HG02884 (cell line): ENCODE results near the gene KCNN3.
"Not testable (repeated sequence)": the region's sequence is repeated elsewhere in the genome, so short reads cannot be mapped to it uniquely, and the experiment has no call there.

Experiments
- ATAC-seq: cut with Tn5 transposase; IDR thresholded peaks from one replicate; pipeline ENCODE4 v1.9.1; 2021; ENCODE audit warnings: mild to moderate bottlenecking, moderate library complexity; ENCODE audit not compliant: unreplicated experiment

KCNN3 gene

DNA sequence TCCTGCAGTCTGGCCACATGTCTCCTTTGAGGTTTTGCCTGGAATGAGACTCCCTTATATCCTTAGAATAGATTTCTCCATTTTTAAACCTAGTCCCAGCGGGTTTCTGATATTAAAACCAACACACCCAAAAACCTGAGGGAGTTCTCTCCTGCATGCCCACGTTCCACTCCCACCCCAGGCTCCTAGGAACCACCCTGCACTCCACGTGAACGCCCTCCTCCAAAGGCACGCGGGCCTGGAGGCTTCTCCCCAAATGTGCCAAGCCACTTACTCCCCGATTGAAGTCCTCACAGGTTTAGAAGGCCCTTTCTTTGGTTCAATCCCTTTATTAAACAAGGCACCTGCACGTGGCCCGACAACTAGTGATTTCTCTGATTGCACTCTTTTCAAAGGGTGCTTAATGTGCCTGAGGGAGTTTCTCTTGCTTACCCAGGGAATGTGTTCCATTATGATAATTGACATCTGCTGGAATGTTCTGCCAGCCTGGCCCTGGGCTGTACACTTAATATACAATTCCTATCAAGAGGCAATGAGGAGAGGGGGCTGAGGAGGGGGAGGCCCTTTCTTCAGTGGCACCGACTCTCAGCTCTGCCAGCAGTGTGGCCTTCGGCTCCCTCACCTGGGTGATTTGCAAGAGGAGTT, 157.8 kb downstream of the KCNN3 start:
- no peak for ATAC-seq

DNA sequence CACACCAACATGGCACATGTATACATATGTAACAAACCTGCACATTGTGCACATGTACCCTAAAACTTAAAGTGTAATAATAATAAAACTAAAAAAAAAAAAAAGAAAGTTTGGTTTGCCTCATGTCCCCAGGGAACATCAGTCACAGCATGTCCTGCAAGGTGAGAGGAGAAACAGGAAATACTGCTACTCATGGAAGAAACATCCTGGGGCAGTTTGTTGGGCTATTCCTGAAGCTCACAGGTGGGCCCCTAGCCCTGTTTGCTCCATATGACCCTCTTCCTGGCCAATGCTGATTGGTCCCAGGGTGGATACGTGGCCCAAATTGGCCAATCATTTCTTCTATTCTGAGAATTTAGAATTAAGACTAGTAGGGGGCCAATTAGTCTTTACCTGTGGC, 158.7 kb downstream of the KCNN3 start:
- ATAC-seq: no peak

DNA sequence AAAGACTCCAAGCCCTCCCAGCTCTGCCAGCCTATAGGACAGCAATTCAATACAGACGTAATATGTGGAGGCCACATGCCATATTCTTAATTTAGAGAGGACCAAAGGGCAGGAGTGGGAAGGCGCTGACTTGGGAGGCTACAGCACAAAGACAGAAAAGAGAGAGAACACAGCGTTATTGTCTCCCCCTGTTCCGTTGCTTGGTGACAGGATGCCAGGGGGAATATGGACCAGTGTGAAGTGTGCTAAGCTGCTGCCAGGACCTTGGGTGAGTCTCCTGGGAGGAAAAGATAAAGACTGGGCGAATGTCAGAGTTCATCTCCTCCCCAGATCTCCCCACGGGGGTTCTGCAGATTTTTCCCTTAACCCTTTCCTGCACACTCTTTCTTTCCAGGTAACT, 160.0 kb downstream of the KCNN3 start:
- no peak for ATAC-seq

GRCh38 chr1:154707901-154708463, 162.1 kb downstream of the KCNN3 start:
- no peak for ATAC-seq

DNA sequence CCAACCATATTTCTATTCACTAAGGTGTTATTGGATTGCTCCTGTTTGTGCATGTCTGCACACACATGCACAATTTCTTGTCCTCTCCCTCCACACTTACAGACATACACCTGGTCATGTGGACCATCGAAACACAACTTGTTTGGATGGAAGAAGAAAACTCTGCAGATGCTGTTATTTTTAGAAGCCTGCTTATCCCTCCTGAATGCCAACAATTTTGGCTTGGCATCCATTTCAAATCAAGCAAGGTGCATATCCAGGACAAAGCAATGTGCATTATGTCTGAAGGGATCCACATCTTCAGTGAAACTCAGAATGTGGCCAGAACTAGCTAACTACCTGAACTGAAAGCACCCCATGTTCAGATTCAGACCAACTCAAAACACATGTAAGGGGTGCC, 163.2 kb downstream of the KCNN3 start:
- no peak for ATAC-seq

DNA sequence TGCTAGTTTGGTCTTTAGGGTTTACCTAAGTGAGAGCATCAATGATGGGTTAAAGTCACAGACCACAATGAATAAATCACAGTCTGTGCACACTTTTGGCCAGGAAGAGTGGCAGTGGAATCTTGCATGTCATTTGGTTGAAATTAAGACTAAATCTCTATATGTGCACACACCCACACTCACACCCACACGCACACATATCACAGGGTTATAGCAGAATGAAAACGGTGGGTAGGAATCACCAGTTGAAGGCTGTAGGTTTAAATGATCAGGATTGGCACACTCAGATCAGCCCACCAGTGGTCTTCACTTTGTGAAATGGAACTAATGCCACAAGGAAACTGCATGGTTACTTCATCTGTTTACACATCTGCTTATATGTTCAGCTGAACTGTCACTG, 164.5 kb downstream of the KCNN3 start:
- ATAC-seq: no peak

GRCh38 chr1:154703170-154703569, 166.9 kb downstream of the KCNN3 start:
- no peak for ATAC-seq

GRCh38 chr1:154698320-154699096, 171.6 kb downstream of the KCNN3 start:
- no peak for ATAC-seq

DNA sequence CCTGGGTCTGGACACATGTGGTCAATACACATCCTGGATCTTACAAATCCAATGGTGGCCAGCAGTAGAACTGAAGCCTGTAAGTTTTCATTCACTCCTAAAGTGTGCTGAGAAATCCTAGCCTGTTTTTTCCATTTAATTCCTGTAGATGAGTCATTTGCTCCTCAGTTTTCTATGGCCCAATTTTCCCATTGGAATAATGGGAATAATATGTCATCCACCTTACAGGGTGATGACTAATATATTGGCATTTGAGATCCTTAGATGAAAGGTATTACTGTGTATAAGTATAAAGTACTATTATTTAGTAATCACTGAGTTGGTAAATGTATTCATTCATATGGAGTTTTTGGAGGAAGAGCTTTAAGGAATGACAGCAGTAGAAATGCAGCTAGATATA, 172.4 kb downstream of the KCNN3 start:
- ATAC-seq: no peak

DNA sequence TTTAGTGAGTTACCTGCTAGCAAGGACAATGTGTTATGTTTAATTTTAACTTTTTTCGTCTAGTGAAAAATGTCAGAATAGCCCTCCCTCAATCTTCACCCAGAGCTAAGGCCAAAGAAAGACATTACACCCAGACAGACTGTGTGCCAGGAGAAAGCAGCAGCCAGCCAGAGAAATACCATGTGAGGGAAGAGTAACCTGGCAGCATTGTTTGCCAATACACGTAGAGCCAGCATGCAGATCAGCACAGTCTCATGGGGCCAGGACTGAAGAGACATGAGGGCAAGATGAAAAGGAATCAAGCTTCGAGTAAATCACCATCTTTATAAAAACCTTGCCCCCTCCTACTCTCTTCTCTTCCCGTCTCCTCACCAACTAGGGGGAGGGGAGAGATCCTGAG, 173.6 kb downstream of the KCNN3 start:
- ATAC-seq: no peak

- no peak for ATAC-seq
Observed at GRCh38 chr1:154695985-154696384, 174.1 kb downstream of the KCNN3 start.

DNA sequence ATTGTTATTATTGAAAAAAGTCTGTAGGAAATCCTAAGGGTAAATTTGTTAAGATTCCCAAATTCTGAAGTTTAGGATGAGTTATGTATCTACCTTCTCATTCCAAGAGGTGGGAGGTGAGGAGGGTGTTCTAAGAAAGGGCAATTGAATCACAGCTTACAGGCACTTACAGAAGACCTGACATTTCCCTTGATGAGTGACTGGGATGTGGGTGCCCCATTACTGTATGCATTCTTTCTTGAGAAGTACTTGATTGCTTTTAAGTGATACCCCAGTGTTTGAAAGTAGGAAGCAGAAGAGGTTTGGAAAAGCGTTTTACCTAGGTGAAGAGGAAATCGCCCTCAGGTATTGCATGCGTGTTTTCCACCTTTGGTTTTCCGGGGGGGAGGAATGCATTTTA, 175.1 kb downstream of the KCNN3 start:
- ATAC-seq: no peak

GRCh38 chr1:154689083-154689482, 181.0 kb downstream of the KCNN3 start:
- no peak for ATAC-seq

DNA sequence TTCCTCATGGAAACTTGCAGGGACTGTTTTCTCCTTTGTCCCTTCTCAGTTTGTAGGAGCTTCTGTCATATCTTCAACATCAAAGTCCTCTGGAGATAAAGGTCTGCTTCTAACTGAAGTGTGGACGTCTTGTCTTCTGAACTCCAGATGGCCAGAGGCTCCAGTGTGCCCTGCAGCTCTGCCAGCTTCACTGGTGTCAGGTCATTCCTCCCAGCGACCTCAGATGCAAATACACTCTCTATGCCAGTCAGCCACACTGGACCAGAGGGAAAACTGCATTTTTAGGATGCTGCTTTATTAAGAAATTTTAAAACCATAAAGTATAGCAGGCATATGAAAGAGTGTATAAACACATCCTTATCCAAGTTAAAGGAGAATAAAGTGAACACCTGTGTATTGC, 183.6 kb downstream of the KCNN3 start:
- no peak for ATAC-seq

- no peak for ATAC-seq
Observed at GRCh38 chr1:154683820-154684219, 186.3 kb downstream of the KCNN3 start.

- no peak for ATAC-seq
Observed at GRCh38 chr1:154682254-154682653, 187.8 kb downstream of the KCNN3 start.

- not testable (repeated sequence) for ATAC-seq
Observed at GRCh38 chr1:154677844-154678243, 192.2 kb downstream of the KCNN3 start.

- not testable (repeated sequence) for ATAC-seq
Observed at GRCh38 chr1:154676847-154677246, 193.2 kb downstream of the KCNN3 start.

GRCh38 chr1:154674456-154674855, 195.6 kb downstream of the KCNN3 start:
- not testable (repeated sequence) for ATAC-seq

- ATAC-seq: not testable (repeated sequence)
Observed at GRCh38 chr1:154672245-154672644, 197.8 kb downstream of the KCNN3 start.

- not testable (repeated sequence) for ATAC-seq
Observed at GRCh38 chr1:154671412-154671811, 198.7 kb downstream of the KCNN3 start.
